ENCODE results near the gene OTOGL. TPM values are rescaled to one million over a fixed set of nuclear protein-coding genes. Genes with fewer than 3 reads are reported as not detected.

The OTOGL gene, protein sequence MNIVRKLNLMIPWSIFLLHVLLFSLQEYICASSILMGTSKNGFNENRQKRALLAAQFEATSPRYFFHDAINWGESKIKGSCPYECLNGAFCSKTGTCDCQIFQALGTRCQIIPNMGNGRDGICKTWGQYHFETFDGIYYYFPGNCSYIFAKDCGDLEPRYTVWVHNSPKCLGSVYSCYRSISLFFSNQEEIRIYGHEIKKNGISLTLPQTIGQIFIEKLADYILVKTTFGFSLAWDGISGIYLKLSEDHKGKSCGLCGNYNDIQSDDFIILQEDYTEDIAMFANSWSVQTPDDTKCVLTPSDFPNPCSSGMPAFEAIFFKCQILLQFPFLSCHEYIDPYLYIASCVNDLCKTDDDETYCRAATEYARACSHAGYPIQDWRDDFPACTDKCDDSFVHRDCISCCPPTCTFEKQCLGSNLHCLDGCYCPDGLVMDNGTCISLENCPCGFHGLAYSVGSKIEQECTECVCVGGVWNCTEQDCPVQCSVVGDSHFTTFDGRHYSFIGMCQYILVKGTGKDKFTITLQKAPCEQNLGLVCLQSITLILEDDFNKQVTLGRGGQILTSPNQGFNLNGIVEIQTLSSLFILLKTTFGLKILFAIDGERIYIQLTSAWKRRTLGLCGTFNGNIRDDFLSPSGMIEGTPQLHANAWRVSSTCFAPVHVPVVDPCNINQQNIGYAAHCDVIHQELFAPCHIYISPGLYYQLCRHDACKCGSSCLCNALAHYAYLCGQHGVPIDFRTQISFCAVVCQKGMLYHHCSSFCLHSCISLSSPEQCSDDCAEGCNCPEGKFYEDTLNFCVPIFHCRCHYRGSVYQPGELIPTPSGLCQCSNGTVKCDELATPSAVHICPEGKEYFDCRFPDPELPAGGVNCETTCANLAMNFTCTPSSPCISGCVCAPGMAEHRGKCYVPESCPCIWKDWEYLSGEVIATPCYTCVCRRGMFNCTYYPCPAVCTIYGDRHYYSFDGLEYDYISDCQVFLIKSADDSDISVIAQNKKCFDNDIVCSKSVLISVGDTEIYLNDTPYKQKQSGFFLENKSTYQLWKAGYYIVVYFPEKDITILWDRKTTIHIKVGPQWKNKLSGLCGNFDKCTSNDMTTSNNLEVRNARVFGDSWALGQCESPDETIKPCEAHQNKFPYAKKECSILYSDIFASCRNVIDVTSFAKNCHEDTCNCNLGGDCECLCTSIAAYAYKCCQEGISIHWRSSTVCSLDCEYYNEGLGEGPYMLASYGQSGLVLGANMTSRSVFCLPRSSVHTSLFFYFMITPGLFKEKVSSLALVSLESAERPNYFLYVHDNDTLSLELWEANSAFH (N-terminal part only)
- total RNA-seq, result 1.8 and 4.2 TPM in 2 replicates

DNA sequence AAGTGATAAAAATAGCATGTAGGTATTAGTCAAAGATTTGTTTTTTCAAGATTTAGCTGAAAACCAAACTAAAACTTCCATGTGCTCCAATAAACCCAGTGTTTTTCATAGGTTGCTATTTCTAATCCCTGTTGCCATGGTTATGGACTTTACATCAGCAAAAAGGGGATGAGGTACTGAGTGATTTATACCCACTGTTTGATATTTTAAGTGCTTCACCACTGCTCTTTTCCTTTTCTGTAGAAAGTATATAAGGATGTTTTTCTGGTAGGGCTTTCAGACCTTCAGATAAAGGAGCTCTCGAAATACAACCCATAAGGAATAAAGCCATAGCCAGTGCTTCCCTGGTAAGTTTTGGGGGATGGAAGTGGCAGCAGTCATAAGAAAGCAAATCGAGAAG, at the start of gene OTOGL:
TSS of gene OTOGL (plus strand) at position 279 of the 400 bp plus-strand sequence. CDS start 109,895 bp downstream, outside the sequence.

Other genes starting within 250 kb of the OTOGL start
- 83.3 and 103 TPM in 2 replicates for gene PPP1R12A, start 164.4 kb upstream of the OTOGL start, total RNA-seq

Measured in epithelial cell of umbilical artery (primary cell).